ENCODE data around the gene PTPRN.
"Not testable (repeated sequence)": the region's sequence is repeated elsewhere in the genome, so short reads cannot be mapped to it uniquely, and the experiment has no call there.

Gene PTPRN

GRCh38 chr2:219270055-219270372 lies 39.2 kb downstream of the PTPRN start:
- DNase-seq (ENCODE audit: low spot score) = no peak

GRCh38 chr2:219269362-219270054 lies 39.7 kb downstream of the PTPRN start:
- no peak for DNase-seq (ENCODE audit: low spot score)

GRCh38 chr2:219268294-219268693 lies 40.9 kb downstream of the PTPRN start:
- DNase-seq (ENCODE audit: low spot score) = no peak

- no peak for DNase-seq (ENCODE audit: low spot score)
These were observed 42.3 kb downstream of the PTPRN start for GRCh38 chr2:219266886-219267285.

GRCh38 chr2:219266232-219266631 lies 43.0 kb downstream of the PTPRN start:
- no peak for DNase-seq (ENCODE audit: low spot score)

GRCh38 chr2:219261024-219261855 lies 48.0 kb downstream of the PTPRN start:
- DNase-seq (ENCODE audit: low spot score) = no peak

- not testable (repeated sequence) for DNase-seq (ENCODE audit: low spot score)
These were observed 50.3 kb downstream of the PTPRN start for GRCh38 chr2:219258942-219259341.

GRCh38 chr2:219254590-219255201 lies 54.5 kb downstream of the PTPRN start:
- no peak for DNase-seq (ENCODE audit: low spot score)

GRCh38 chr2:219253753-219254589 lies 55.2 kb downstream of the PTPRN start, which contains the start of gene TUBA4A:
Gene TUBA4A, minus strand, starts transcription at chr2:219253918. Its CDS starts 60 bp downstream, at chr2:219253858.
- peak; percentile 63 for DNase-seq (ENCODE audit: low spot score)

- DNase-seq (ENCODE audit: low spot score) = no peak
These were observed 56.1 kb downstream of the PTPRN start, which contains the start of gene TUBA4B for GRCh38 chr2:219252900-219253752. Gene TUBA4B, plus strand, starts transcription at chr2:219253243. Its CDS starts 165 bp downstream, at chr2:219253408.

- DNase-seq (ENCODE audit: low spot score) = no peak
These were observed 56.7 kb downstream of the PTPRN start for GRCh38 chr2:219252570-219252899.

GRCh38 chr2:219252084-219252483 lies 57.1 kb downstream of the PTPRN start:
- no peak for DNase-seq (ENCODE audit: low spot score)

- no peak for DNase-seq (ENCODE audit: low spot score)
These were observed 57.5 kb downstream of the PTPRN start for GRCh38 chr2:219251656-219252055.

GRCh38 chr2:219250049-219250781 lies 59.0 kb downstream of the PTPRN start:
- no peak for DNase-seq (ENCODE audit: low spot score)

- DNase-seq (ENCODE audit: low spot score) = no peak
These were observed 59.8 kb downstream of the PTPRN start for GRCh38 chr2:219249203-219249980.

GRCh38 chr2:219248845-219249202 lies 60.4 kb downstream of the PTPRN start:
- DNase-seq (ENCODE audit: low spot score) = no peak

- DNase-seq (ENCODE audit: low spot score) = no peak
These were observed 61.2 kb downstream of the PTPRN start for GRCh38 chr2:219247678-219248642.

GRCh38 chr2:219246559-219246958 lies 62.6 kb downstream of the PTPRN start:
- no peak for DNase-seq (ENCODE audit: low spot score)
